GM12878 (cell line): ENCODE data around the gene PCNX1. TPM values are rescaled to one million over a fixed set of nuclear protein-coding genes. Genes with fewer than 3 reads are reported as not detected.

Experiments used
- ATAC-seq: fragments of 200-7000 bp; cut with Tn5 transposase; 3 replicates; pipeline ENCODE4 v1.9.1; 2020; ENCODE audit warnings: mild to moderate bottlenecking, moderate library complexity
- BruUV-seq: library from RNA; stranded (reverse); fragments of 400-500 nt; replicated peaks from 2 replicates; lab custom pipeline; 2021; lab: Mats Ljungman, UMichigan
- CTCF ChIA-PET: fragments of 300-600 bp; sonication (Branson Sonifier 250); formaldehyde crosslinking; extraction: SDS; loops from one replicate; lab custom pipeline; 2021; ENCODE audit warnings: inconsistent platforms; lab: Yijun Ruan, JAX
- POLR2A ChIA-PET: fragments of 350-600 bp; formaldehyde crosslinking; extraction: SDS; loops from one replicate; lab custom pipeline; 2021; ENCODE audit warnings: inconsistent platforms; lab: Charles Lee
- RAD21 ChIA-PET: fragments of 300-600 bp; sonication (Branson Sonifier 250); formaldehyde crosslinking; loops from one replicate; lab custom pipeline; 2023; ENCODE audit warnings: antibody characterized with exemption; ENCODE audit not compliant: unreplicated experiment; lab: Charles Lee
- SMC1A ChIA-PET: fragments of 300-600 bp; sonication (Branson Sonifier 250); formaldehyde crosslinking; loops from one replicate; lab custom pipeline; 2023; ENCODE audit not compliant: unreplicated experiment, uncharacterized antibody; lab: Charles Lee
- DNase-seq: peaks from one replicate; pipeline ENCODE4 v3.0.0-alpha.2; 2011; ENCODE audit warnings: low read depth, low spot score
- FAIRE-seq: peaks from 3 replicates; lab custom pipeline; 2011; peaks lifted over from hg19 to GRCh38; lab: Jason Lieb, UNC
- H2AFZ ChIP-seq: 2 replicates; pipeline ENCODE4 v1.6.0; 2011; ENCODE audit warnings: low read depth, low read length, control low read depth; ENCODE audit not compliant: control insufficient read depth
- H3K27ac ChIP-seq: 2 replicates; pipeline ENCODE4 v1.5.1; 2011; ENCODE audit warnings: control low read depth; ENCODE audit not compliant: control insufficient read depth, insufficient read depth
- H3K27me3 ChIP-seq, 2 experiments: replicated peaks in 1 of 2; 2 replicates each; pipeline versions ENCODE4 v1.6.0 to v1.6.1; 2011; ENCODE audit warnings: low read length in 1 of 2; ENCODE audit not compliant: control insufficient read depth in 2 of 2, insufficient read depth in 2 of 2
- H3K36me3 ChIP-seq, 2 experiments: 2 replicates each; pipeline ENCODE4 v1.5.1; 2011; ENCODE audit warnings: low read length in 1 of 2; ENCODE audit not compliant: control insufficient read depth in 2 of 2, insufficient read depth in 2 of 2
- H3K4me1 ChIP-seq: 2 replicates; pipeline ENCODE4 v1.6.1; 2011; ENCODE audit warnings: mild to moderate bottlenecking, low read length, moderate library complexity, mixed read lengths; ENCODE audit not compliant: control insufficient read depth, insufficient read depth
- H3K4me2 ChIP-seq: 2 replicates; pipeline ENCODE4 v1.6.0; 2011; ENCODE audit warnings: control low read depth; ENCODE audit not compliant: control insufficient read depth, insufficient read depth
- H3K4me3 ChIP-seq: fragments of 200-600 bp; sonication (generic); 2 replicates; pipeline ENCODE4 v1.5.1; 2016
- H3K79me2 ChIP-seq: 2 replicates; pipeline ENCODE4 v1.6.0; 2011; ENCODE audit warnings: low read length; ENCODE audit not compliant: control insufficient read depth, insufficient read depth
- H3K9ac ChIP-seq: 2 replicates; pipeline ENCODE4 v1.8.0; 2011; ENCODE audit warnings: low read length, control low read depth, mixed read lengths; ENCODE audit not compliant: control insufficient read depth, insufficient read depth
- H3K9me3 ChIP-seq: replicated peaks from 3 replicates; pipeline ENCODE4 v1.5.1; 2011; ENCODE audit warnings: mild to moderate bottlenecking, low read length; ENCODE audit not compliant: control insufficient read depth, insufficient read depth
- H4K20me1 ChIP-seq: 2 replicates; pipeline ENCODE4 v1.6.0; 2011; ENCODE audit not compliant: control insufficient read depth, insufficient read depth
- BCL3 ChIP-seq: IDR thresholded peaks from 2 replicates; pipeline ENCODE4 v1.6.1; 2011; ENCODE audit warnings: borderline replicate concordance, low read depth, mild to moderate bottlenecking, moderate library complexity, low read length; ENCODE audit not compliant: insufficient read depth, poor library complexity, severe bottlenecking
- ESRRA ChIP-seq: IDR thresholded peaks from 2 replicates; pipeline ENCODE4 v1.6.1; 2012; ENCODE audit warnings: mild to moderate bottlenecking, low read length, improper control_type of control experiment
- JUNB ChIP-seq: IDR thresholded peaks from 2 replicates; pipeline ENCODE4 v1.6.1; 2016; ENCODE audit warnings: antibody characterized with exemption, mild to moderate bottlenecking
- NFYB ChIP-seq: IDR thresholded peaks from 2 replicates; pipeline ENCODE4 v1.6.1; 2011; ENCODE audit warnings: low read depth, mild to moderate bottlenecking, low read length, improper control_type of control experiment, moderate library complexity; ENCODE audit not compliant: insufficient read depth
- NKRF ChIP-seq: fragments of 450-650 bp; conservative IDR thresholded peaks from 2 replicates; pipeline ENCODE4 v1.6.1; 2017; ENCODE audit warnings: mild to moderate bottlenecking, moderate library complexity
- POLR2AphosphoS5 ChIP-seq: IDR thresholded peaks from 2 replicates; pipeline ENCODE4 v1.6.1; 2011; ENCODE audit warnings: mild to moderate bottlenecking, low read length, inconsistent platforms
- SIX5 ChIP-seq: IDR thresholded peaks from 2 replicates; pipeline ENCODE4 v1.6.1; 2011; ENCODE audit warnings: mild to moderate bottlenecking, low read depth, low read length, moderate library complexity; ENCODE audit not compliant: severe bottlenecking
- SMAD1 ChIP-seq: fragments of 450-650 bp; IDR thresholded peaks from 2 replicates; pipeline ENCODE4 v1.6.1; 2018; ENCODE audit warnings: mild to moderate bottlenecking, low read depth; ENCODE audit not compliant: partially characterized antibody
- SMAD5 ChIP-seq: IDR thresholded peaks from 2 replicates; pipeline ENCODE4 v1.6.1; 2016; ENCODE audit warnings: antibody characterized with exemption, low read depth
- STAT3 ChIP-seq: IDR thresholded peaks from 2 replicates; pipeline ENCODE4 v1.6.1; 2011; ENCODE audit warnings: low read depth, low read length, improper control_type of control experiment
- SUPT20H ChIP-seq: IDR thresholded peaks from 2 replicates; pipeline ENCODE4 v1.6.1; 2011; ENCODE audit warnings: low read depth, mild to moderate bottlenecking, low read length, moderate library complexity, borderline replicate concordance; ENCODE audit not compliant: control insufficient read depth
- YY1 ChIP-seq: IDR thresholded peaks from 2 replicates; pipeline ENCODE4 v1.6.1; 2011; ENCODE audit warnings: low read depth, mild to moderate bottlenecking, low read length
- ZNF274 ChIP-seq: IDR thresholded peaks from one replicate; pipeline ENCODE4 v1.8.0; 2011; ENCODE audit not compliant: insufficient read length, insufficient read depth
- ZSCAN29 ChIP-seq: fragments of 450-650 bp; IDR thresholded peaks from 2 replicates; pipeline ENCODE4 v1.6.1; 2017; ENCODE audit warnings: mild to moderate bottlenecking, moderate library complexity
- WGBS: methylation state at CpG from one replicate; pipeline ENCODE4 v1.1.6; 2016; ENCODE audit warnings: low lambda C conversion rate; ENCODE audit not compliant: insufficient replicate concordance, insufficient coverage; ENCODE audit errors: missing lambda C conversion rate; 5-methylcytosine and 5-hydroxymethylcytosine counted together
- in situ Hi-C: fragments of 300-500 bp; cut with MboI; formaldehyde crosslinking; loops from 9 replicates; pipeline ENCODE4 v1.14.3; 2018; ENCODE audit warnings: mixed read lengths
- intact Hi-C: fragments of 100-400 bp; cut with micrococcal nuclease; formaldehyde crosslinking; loops from one replicate; pipeline ENCODE4 v1.14.2; 2022; ENCODE audit not compliant: unreplicated experiment
- polyA plus RNA-seq, 11 experiments: library from polyadenylated mRNA; depleted of rRNA in 4 of 11; unstranded in 6 of 11; stranded (reverse) in 5 of 11; fragments of >200 nt; fragmentation: Nextera tagmentation in 4 of 11; fragmentation: Illumina TruSeq in 1 of 11; extraction: Ambion mirVana in 4 of 11; extraction: Trizol in 1 of 11; gene quantifications; 1 replicate in 1 of 11; 2 replicates in 10 of 11; pipeline versions ENCODE4 v1.2.1 to v1.2.3, GENCODE V29; 2011 to 2016; ENCODE audit warnings: inconsistent platforms in 2 of 11, missing spikeins in 2 of 11, low read depth in 1 of 11
- total RNA-seq, 4 experiments: library from RNA; depleted of rRNA in 3 of 4; stranded (reverse); fragments of >200 nt in 3 of 4; fragmentation: Illumina TruSeq in 1 of 4; extraction: Trizol in 1 of 4; gene quantifications; 2 replicates each; pipeline versions ENCODE4 v1.2.1 to v1.2.3, GENCODE V29; 2013 to 2021
- TF ChIP-seq, protein P1 (sequence below): fragments of 450-650 bp; IDR thresholded peaks from 2 replicates; pipeline ENCODE4 v1.6.1; 2017; ENCODE audit warnings: mild to moderate bottlenecking, low read depth, inconsistent platforms; ENCODE audit not compliant: poor library complexity, severe bottlenecking
- TF ChIP-seq, protein P2 (sequence below), 3 experiments: IDR thresholded peaks in 2 of 3; conservative IDR thresholded peaks in 1 of 3; 2 replicates each; pipeline ENCODE4 v1.5.1; 2011; ENCODE audit warnings: low read depth in 3 of 3, low read length in 3 of 3, mild to moderate bottlenecking in 3 of 3, control low read depth in 2 of 3, moderate library complexity in 2 of 3, inconsistent platforms in 1 of 3, mixed read lengths in 1 of 3; ENCODE audit not compliant: control insufficient read depth in 2 of 3, insufficient read depth in 1 of 3; ENCODE audit errors: extremely low read depth in 1 of 3

PCNX1 gene
- total and polyA plus RNA-seq, 10 of the 15 experiments (the other 5 are each of a cell fraction or from before 2014, with no cell fraction given), result 4.6 to 53.9 (median 20.5) TPM

GRCh38 chr14:70871001-70871400 is 36.3 kb upstream of the PCNX1 start:
- Histone ChIP-seq H3K27ac (no peak overlapping the region), H3K4me1 (peaks cover 14% of the 10 kb centered on the region), H3K79me2 (no peaks in the 10 kb centered on the region), H3K4me2 (no peak overlapping the region), H3K9me3 (peaks cover 16% of the 10 kb centered on the region; the same call in 2 of the 3 replicates), H3K27me3 (no peaks in the 10 kb centered on the region), H3K36me3 (no peaks in the 10 kb centered on the region), H4K20me1 (no peaks in the 10 kb centered on the region), H2AFZ (no peak overlapping the region), H3K9ac (no peak overlapping the region), H3K4me3 (no peak overlapping the region)
- POLR2A ChIA-PET, result no interaction called here
- intact Hi-C loops, result loop anchor here (5.0 kb wide), 1 partner anchor 36 kb away; the partner anchor contains the start of gene PCNX1
- RAD21 ChIA-PET, result interaction anchor here (1.7 to 4.0 kb wide), 3 partner anchors 11 to 35 kb away, joined by 5 to 28 read pairs (median 14); partner anchors contain the start of gene PCNX1
- DNase-seq (no peak), FAIRE-seq (no peak), ATAC-seq (no peak)
- WGBS, result 67% methylated on average over 1 of the region's 1 CpG
- in situ Hi-C loops, result no loop called here
- SMC1A ChIA-PET, result interaction anchor here (1.0 to 7.1 kb wide), 4 partner anchors 14 to 63 kb away, joined by 3 to 89 read pairs (median 4); no protein-coding TSS in a partner anchor
- no TSS peak for BruUV-seq
- CTCF ChIA-PET, result interaction anchor here (1.0 to 5.3 kb wide), 6 partner anchors 14 to 247 kb away, joined by 3 to 46 read pairs (median 18); partner anchors contain the start of gene PCNX1
- no peak for TF ChIP-seq POLR2AphosphoS5
- TF ChIP-seq JUNB, result no peak
- no peak for TF ChIP-seq YY1
- TF ChIP-seq SUPT20H, result no peak
- TF ChIP-seq SIX5, result no peak
- no peak for TF ChIP-seq ZNF274
- TF ChIP-seq SMAD1, result no peak
- TF ChIP-seq, protein P1, sequence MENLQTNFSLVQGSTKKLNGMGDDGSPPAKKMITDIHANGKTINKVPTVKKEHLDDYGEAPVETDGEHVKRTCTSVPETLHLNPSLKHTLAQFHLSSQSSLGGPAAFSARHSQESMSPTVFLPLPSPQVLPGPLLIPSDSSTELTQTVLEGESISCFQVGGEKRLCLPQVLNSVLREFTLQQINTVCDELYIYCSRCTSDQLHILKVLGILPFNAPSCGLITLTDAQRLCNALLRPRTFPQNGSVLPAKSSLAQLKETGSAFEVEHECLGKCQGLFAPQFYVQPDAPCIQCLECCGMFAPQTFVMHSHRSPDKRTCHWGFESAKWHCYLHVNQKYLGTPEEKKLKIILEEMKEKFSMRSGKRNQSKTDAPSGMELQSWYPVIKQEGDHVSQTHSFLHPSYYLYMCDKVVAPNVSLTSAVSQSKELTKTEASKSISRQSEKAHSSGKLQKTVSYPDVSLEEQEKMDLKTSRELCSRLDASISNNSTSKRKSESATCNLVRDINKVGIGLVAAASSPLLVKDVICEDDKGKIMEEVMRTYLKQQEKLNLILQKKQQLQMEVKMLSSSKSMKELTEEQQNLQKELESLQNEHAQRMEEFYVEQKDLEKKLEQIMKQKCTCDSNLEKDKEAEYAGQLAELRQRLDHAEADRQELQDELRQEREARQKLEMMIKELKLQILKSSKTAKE, result no peak
- no peak for TF ChIP-seq NFYB
- no peak for TF ChIP-seq NKRF
- TF ChIP-seq, protein P2, sequence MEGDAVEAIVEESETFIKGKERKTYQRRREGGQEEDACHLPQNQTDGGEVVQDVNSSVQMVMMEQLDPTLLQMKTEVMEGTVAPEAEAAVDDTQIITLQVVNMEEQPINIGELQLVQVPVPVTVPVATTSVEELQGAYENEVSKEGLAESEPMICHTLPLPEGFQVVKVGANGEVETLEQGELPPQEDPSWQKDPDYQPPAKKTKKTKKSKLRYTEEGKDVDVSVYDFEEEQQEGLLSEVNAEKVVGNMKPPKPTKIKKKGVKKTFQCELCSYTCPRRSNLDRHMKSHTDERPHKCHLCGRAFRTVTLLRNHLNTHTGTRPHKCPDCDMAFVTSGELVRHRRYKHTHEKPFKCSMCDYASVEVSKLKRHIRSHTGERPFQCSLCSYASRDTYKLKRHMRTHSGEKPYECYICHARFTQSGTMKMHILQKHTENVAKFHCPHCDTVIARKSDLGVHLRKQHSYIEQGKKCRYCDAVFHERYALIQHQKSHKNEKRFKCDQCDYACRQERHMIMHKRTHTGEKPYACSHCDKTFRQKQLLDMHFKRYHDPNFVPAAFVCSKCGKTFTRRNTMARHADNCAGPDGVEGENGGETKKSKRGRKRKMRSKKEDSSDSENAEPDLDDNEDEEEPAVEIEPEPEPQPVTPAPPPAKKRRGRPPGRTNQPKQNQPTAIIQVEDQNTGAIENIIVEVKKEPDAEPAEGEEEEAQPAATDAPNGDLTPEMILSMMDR (IDR thresholded peaks at IDR 0.05 in 2 of 3, conservative IDR thresholded peaks at IDR 0.05 in 1 of 3; ENCODE audit: control insufficient read depth in 2 of 3, extremely low read depth in 1 of 3, insufficient read depth in 1 of 3, low read depth in 3 of 3, low read length in 3 of 3), result no peak
- no peak for TF ChIP-seq SMAD5
- no peak for TF ChIP-seq ESRRA
- no peak for TF ChIP-seq STAT3
- no peak for TF ChIP-seq BCL3
- no peak for TF ChIP-seq ZSCAN29
- TF ChIP-seq, all 136 proteins: peak for 0
